GM12801 (cell line): ENCODE results near the gene TMEM125.

Source experiments
- TF ChIP-seq, protein P1 (sequence below): IDR thresholded peaks from one replicate; pipeline ENCODE4 v1.5.1; 2011; ENCODE audit warnings: control low read depth; ENCODE audit not compliant: insufficient read length; ENCODE audit errors: extremely low read depth

Gene TMEM125

DNA sequence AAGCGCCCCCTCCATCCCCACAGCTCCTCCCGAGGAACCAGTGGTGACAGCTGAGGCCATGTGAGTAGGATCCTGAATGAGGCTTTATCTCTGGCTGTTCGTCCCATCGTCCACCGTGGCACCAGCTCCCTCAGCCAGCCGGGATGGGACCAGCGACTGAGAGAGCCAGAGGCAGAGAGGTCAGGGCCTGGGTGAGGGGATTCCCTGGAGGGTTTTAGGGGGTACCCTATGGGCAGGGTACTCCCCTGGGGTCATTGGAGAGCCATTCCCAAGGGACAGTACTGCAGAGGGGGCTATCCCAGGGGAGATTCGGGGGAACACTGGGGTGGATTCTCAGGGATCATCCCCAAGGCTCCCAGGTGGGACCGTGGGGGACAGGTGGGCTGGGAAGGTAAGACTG lies 2.4 kb downstream of the TMEM125 start:
- TF ChIP-seq, protein P1, sequence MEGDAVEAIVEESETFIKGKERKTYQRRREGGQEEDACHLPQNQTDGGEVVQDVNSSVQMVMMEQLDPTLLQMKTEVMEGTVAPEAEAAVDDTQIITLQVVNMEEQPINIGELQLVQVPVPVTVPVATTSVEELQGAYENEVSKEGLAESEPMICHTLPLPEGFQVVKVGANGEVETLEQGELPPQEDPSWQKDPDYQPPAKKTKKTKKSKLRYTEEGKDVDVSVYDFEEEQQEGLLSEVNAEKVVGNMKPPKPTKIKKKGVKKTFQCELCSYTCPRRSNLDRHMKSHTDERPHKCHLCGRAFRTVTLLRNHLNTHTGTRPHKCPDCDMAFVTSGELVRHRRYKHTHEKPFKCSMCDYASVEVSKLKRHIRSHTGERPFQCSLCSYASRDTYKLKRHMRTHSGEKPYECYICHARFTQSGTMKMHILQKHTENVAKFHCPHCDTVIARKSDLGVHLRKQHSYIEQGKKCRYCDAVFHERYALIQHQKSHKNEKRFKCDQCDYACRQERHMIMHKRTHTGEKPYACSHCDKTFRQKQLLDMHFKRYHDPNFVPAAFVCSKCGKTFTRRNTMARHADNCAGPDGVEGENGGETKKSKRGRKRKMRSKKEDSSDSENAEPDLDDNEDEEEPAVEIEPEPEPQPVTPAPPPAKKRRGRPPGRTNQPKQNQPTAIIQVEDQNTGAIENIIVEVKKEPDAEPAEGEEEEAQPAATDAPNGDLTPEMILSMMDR: no peak

DNA sequence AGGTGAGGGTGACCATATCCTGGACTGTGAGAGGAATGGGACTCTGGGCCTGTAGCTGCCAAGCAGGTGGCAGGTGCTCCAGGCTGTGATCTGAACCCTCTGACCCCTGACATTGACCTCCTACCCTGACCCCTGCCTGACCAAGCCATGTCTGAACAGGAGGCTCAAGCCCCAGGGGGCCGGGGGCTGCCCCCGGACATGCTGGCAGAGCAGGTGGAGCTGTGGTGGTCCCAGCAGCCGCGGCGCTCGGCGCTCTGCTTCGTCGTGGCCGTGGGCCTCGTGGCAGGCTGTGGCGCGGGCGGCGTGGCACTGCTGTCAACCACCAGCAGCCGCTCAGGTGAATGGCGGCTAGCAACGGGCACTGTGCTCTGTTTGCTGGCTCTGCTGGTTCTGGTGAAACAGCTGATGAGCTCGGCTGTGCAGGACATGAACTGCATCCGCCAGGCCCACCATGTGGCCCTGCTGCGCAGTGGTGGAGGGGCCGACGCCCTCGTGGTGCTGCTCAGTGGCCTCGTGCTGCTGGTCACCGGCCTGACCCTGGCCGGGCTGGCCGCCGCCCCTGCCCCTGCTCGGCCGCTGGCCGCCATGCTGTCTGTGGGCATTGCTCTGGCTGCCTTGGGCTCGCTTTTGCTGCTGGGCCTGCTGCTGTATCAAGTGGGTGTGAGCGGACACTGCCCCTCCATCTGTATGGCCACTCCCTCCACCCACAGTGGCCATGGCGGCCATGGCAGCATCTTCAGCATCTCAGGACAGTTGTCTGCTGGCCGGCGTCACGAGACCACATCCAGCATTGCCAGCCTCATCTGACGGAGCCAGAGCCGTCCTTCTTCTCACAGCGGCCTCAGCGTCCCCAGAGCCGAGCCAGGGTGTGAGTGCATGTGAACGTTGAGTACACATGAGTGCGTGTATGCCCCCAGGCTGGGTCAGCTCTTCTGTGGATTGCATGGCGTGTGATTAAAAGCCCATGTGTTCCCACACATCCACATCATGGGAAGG lies 3.1 kb downstream of the TMEM125 start:
- TF ChIP-seq, protein P1: no peak

DNA sequence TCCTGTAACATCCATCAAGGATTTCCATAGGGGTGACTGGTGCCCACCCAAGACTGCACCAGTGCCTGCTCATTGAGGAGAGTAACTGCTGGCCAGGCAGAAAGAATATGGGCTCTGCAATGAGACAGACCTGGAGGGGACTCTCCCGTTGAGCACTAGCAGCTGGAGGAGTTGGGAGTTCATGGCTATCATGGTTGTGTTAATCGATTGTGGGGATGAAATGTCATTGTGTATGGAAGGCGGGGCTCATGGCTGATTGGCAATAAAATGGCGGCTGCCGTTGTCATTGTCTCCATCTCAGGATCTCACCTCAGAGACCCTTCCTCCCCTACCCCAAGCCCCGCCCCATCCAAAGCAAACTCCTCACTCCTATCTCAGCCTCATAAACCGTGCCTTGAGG lies 3.9 kb downstream of the TMEM125 start:
- TF ChIP-seq, protein P1: no peak

DNA sequence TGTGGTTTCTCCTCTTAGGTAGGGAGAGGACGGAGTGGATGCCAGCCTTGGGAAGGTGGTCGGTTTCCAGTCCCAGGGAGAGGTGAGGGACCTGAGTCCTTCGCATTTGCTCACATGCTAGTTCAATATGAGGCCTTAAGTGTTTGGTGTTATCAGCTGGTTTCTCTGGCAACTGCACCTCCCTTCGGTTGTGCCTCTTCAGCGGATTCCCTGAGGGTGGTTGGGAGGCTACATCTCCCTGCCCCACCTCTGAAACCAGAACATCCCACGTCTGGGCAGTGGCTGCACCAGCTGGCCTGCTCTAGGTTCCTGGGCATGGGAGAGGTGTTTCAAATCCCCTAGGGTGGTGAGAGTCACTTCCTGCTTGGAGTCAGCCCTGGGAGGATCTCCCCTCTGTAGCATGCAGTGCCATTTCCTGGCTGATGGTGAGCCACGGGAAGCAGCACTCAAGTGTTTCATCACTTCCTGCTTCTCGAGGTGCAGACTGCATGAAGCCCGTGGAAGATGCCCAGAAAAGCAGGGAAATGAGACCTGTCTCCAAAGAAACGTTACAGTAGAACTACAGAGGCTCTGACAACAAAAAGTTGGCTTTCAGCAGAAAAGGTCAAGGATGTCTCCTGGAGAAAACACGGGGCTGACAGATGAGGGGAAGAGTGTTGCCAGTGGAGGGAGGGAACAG lies 4.5 kb downstream of the TMEM125 start:
- TF ChIP-seq, protein P1: no peak

DNA sequence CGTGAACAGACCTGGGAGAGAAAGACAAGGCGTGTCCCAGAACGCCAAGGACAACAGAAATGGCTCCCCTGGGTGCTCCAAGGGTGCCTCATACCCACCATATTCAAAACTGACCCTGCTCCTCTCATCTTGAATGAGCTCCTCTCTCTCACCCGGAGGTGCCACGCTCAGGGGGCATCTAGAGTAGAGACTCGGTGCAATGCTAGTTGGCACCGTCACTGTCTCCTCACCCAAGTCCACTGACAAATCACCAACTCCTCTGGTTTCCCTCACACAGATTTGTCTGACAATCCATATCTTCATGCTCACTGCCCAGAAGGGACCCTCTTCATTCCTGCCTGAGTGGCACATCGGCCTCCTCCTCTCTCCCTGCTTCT lies 5.0 kb downstream of the TMEM125 start:
- TF ChIP-seq, protein P1: no peak

DNA sequence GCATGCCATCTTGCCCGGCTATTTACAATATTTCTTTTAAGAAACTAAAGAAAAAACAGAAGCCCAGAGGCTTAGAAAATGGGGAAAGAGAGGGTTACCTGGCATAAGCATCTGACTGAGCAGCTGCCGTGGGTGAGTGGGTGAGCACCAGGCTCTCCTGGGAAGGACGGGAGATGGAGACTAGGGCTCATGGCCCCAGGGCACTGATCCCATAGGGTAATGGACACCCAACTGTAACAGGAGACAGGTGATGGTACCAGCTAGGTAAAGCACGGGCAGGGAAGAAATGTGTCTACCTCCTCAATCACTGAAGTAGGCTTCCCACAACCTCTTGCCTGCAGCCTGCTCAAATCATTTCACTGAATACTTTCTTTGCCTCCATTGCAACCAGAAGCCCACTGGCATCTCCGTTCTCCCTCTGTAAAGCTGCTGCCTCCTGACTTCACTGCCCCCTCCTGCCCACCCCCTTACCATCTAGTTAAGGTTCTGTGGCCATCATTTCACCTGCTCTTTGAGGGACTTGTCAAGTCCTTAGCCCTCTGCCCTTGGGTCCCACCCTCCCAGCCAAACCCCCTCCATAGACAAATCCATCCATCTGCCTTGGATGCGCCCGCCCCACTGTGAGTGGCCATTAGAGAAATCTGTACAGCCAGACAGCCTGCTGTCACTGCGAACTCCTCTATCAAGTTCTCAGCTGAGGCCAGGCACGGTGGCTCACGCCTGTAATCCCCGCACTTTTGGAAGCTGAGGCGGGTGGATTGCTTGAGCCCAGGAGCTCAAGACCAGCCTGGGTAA lies 6.2 kb downstream of the TMEM125 start:
- TF ChIP-seq, protein P1: no peak

DNA sequence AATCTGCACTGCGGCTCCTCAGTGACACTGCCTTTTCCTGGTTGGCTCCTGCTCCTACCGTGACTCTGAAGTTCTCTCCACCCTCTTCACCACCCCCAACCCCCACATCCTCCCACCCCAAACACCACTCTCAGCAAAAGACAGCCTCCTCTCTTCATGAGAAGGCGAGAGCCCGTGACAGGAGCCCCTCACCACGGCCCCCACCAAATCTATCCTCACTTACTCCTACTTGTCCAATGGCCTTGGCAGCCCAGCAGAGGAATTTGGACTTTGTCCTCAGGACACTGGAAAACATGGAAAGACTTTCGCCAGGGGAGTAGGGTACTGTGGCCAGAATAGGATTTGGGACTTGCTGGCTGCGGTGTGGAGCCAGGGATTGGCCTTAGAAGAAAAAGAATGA lies 6.9 kb downstream of the TMEM125 start:
- TF ChIP-seq, protein P1: no peak
